SU-DHL-6 (cell line): Measurements from ENCODE around the gene APPL1.

Source experiments
- H2AFZ ChIP-seq: fragments of 200-600 bp; sonication (generic); 2 replicates; pipeline ENCODE4 v1.6.1; 2014; ENCODE audit warnings: low read depth, mild to moderate bottlenecking, moderate library complexity, mixed read lengths, antibody characterized with exemption, low read length; ENCODE audit not compliant: severe bottlenecking
- H3F3A ChIP-seq: fragments of 200-600 bp; shearing (Covaris generic); 2 replicates; pipeline ENCODE4 v1.6.0; 2016; ENCODE audit warnings: antibody characterized with exemption, mild to moderate bottlenecking; ENCODE audit not compliant: insufficient read depth
- H3K27ac ChIP-seq: fragments of 200-600 bp; sonication (generic); 2 replicates; pipeline ENCODE4 v1.5.1; 2016; ENCODE audit warnings: low read depth, mild to moderate bottlenecking, low read length, moderate library complexity, mixed read lengths
- H3K27me3 ChIP-seq: fragments of 200-600 bp; sonication (generic), shearing (Covaris generic); 2 replicates; pipeline ENCODE4 v1.6.0; 2014; ENCODE audit warnings: mild to moderate bottlenecking, low read length
- H3K36me3 ChIP-seq: fragments of 200-600 bp; sonication (generic); 2 replicates; pipeline ENCODE4 v1.6.1; 2014; ENCODE audit warnings: mild to moderate bottlenecking, low read length, mixed read lengths
- H3K4me2 ChIP-seq: fragments of 300-600, 200-600 bp; shearing (Covaris generic), sonication (generic); 2 replicates; pipeline ENCODE4 v1.6.0; 2014; ENCODE audit warnings: low read length, low read depth, mild to moderate bottlenecking; ENCODE audit not compliant: poor library complexity, severe bottlenecking
- H3K4me3 ChIP-seq: fragments of 200-600 bp; sonication (generic); 2 replicates; pipeline ENCODE4 v1.5.1; 2014; ENCODE audit warnings: antibody characterized with exemption, low read length, mild to moderate bottlenecking, mixed read lengths; ENCODE audit not compliant: insufficient read depth, poor library complexity, severe bottlenecking
- H3K79me2 ChIP-seq: fragments of 200-600 bp; sonication (generic); 2 replicates; pipeline ENCODE4 v1.6.1; 2014; ENCODE audit warnings: mild to moderate bottlenecking, low read length, moderate library complexity; ENCODE audit not compliant: insufficient read depth
- H3K9ac ChIP-seq: fragments of 200-600 bp; sonication (generic); 2 replicates; pipeline ENCODE4 v1.7.0; 2014; ENCODE audit warnings: mild to moderate bottlenecking, low read length
- H3K9me2 ChIP-seq: fragments of 200-600 bp; sonication (generic); replicated peaks from 2 replicates; pipeline ENCODE4 v1.6.1; 2014; ENCODE audit warnings: low read length; ENCODE audit not compliant: insufficient read depth
- H3K9me3 ChIP-seq: fragments of 200-600 bp; sonication (generic); 2 replicates; pipeline ENCODE4 v1.6.1; 2014; ENCODE audit warnings: low read length, mixed read lengths; ENCODE audit not compliant: insufficient read depth
- H4K20me1 ChIP-seq: fragments of 200-600 bp; sonication (generic); 2 replicates; pipeline ENCODE4 v1.6.1; 2014; ENCODE audit warnings: low read depth, mild to moderate bottlenecking, antibody characterized with exemption, low read length, moderate library complexity, mixed read lengths
- EZH2phosphoT487 ChIP-seq: fragments of 200-600 bp; sonication (generic), shearing (Covaris generic); conservative IDR thresholded peaks from 2 replicates; pipeline ENCODE4 v1.6.1; 2018; ENCODE audit warnings: mild to moderate bottlenecking, antibody characterized with exemption, low read length, moderate library complexity, mixed read lengths
- TF ChIP-seq, protein P1 (sequence below): fragments of 200-600 bp; sonication (generic); IDR thresholded peaks from one replicate; pipeline ENCODE4 v1.5.1; 2017; ENCODE audit warnings: antibody characterized with exemption, mild to moderate bottlenecking, low read length, moderate library complexity; ENCODE audit not compliant: insufficient read depth, poor library complexity, severe bottlenecking

Gene APPL1

DNA sequence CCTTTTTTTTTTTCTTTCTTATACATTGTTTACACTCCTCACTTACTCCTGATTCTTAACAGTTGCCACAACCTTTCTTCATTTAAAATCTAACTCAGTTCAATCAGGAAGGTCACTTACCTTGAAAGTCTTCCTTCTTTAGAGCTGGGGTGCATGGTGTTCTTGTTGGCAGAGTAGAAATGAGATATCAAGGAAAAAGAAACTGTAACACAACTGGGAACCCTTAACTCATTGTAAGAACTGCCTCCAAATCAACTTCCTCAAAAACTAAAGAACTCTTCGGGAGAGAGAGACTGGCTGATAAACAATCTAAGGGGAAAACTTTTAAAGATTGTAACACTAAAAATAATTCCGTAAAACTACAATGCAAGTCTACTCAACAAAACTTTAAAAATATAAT lies 1.4 kb upstream of the APPL1 start:
- H3K27ac ChIP-seq: no peak overlapping the region
- peaks cover 33% of the 10 kb centered on the region for H3K79me2 ChIP-seq
- H3K4me2 ChIP-seq: peak overlapping the region; percentile 95
- H3K9me2 ChIP-seq: no peaks in the 10 kb centered on the region
- peaks cover 23% of the 10 kb centered on the region for H3F3A ChIP-seq
- H3K9ac ChIP-seq: no peak overlapping the region
- no peak overlapping the region for H3K4me3 ChIP-seq
- TF ChIP-seq, protein P1, sequence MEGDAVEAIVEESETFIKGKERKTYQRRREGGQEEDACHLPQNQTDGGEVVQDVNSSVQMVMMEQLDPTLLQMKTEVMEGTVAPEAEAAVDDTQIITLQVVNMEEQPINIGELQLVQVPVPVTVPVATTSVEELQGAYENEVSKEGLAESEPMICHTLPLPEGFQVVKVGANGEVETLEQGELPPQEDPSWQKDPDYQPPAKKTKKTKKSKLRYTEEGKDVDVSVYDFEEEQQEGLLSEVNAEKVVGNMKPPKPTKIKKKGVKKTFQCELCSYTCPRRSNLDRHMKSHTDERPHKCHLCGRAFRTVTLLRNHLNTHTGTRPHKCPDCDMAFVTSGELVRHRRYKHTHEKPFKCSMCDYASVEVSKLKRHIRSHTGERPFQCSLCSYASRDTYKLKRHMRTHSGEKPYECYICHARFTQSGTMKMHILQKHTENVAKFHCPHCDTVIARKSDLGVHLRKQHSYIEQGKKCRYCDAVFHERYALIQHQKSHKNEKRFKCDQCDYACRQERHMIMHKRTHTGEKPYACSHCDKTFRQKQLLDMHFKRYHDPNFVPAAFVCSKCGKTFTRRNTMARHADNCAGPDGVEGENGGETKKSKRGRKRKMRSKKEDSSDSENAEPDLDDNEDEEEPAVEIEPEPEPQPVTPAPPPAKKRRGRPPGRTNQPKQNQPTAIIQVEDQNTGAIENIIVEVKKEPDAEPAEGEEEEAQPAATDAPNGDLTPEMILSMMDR: no peak
- no peak for TF ChIP-seq EZH2phosphoT487
- no peaks in the 10 kb centered on the region for H3K9me3 ChIP-seq
- H3K36me3 ChIP-seq: no peaks in the 10 kb centered on the region
- H3K27me3 ChIP-seq: no peaks in the 10 kb centered on the region
- peak overlapping the region; percentile 99 for H2AFZ ChIP-seq
- H4K20me1 ChIP-seq: no peaks in the 10 kb centered on the region

GRCh38 chr3:57227930-57228751 lies 612 bp downstream of the APPL1 start:
- H3F3A ChIP-seq: peaks cover 32% of the 10 kb centered on the region
- H3K9ac ChIP-seq: peak overlapping the region; percentile 93
- H3K4me2 ChIP-seq: peak overlapping the region; percentile 99
- H3K4me3 ChIP-seq: peak overlapping the region; percentile 93
- no peaks in the 10 kb centered on the region for H3K27me3 ChIP-seq
- H3K9me3 ChIP-seq: no peaks in the 10 kb centered on the region
- peaks cover 52% of the 10 kb centered on the region for H3K79me2 ChIP-seq
- H3K36me3 ChIP-seq: no peaks in the 10 kb centered on the region
- H3K9me2 ChIP-seq: no peaks in the 10 kb centered on the region
- TF ChIP-seq EZH2phosphoT487: no peak
- TF ChIP-seq, protein P1: no peak
- H2AFZ ChIP-seq: peak overlapping the region; percentile 90
- no peaks in the 10 kb centered on the region for H4K20me1 ChIP-seq
- H3K27ac ChIP-seq: peak overlapping the region; percentile 71

GRCh38 chr3:57230006-57230405 lies 2.5 kb downstream of the APPL1 start:
- H3K27ac ChIP-seq: no peak overlapping the region
- H3K9me2 ChIP-seq: no peaks in the 10 kb centered on the region
- peaks cover 39% of the 10 kb centered on the region for H3F3A ChIP-seq
- H3K9me3 ChIP-seq: no peaks in the 10 kb centered on the region
- H3K9ac ChIP-seq: no peak overlapping the region
- peaks cover 69% of the 10 kb centered on the region for H3K79me2 ChIP-seq
- no peak for TF ChIP-seq EZH2phosphoT487
- TF ChIP-seq, protein P1: no peak
- peak overlapping the region; percentile 99 for H3K4me2 ChIP-seq
- no peaks in the 10 kb centered on the region for H3K36me3 ChIP-seq
- no peaks in the 10 kb centered on the region for H3K27me3 ChIP-seq
- H2AFZ ChIP-seq: no peak overlapping the region
- no peak overlapping the region for H3K4me3 ChIP-seq
- no peaks in the 10 kb centered on the region for H4K20me1 ChIP-seq
